Type B pancreatic cell (in vitro differentiated cells): ENCODE data around the gene GBGT1. TPM values are rescaled to one million over a fixed set of nuclear protein-coding genes. Genes with fewer than 3 reads are reported as not detected.

Source experiments
- DNase-seq: peaks from one replicate; pipeline ENCODE4 v3.0.0; 2021; ENCODE audit warnings: mixed read lengths; ENCODE audit not compliant: unreplicated experiment; ENCODE audit errors: extremely low spot score
- H3K27ac Mint-ChIP-seq: 2 replicates; pipeline ENCODE4 v1.8.0; 2021; ENCODE audit warnings: mild to moderate bottlenecking, mixed read lengths
- H3K27me3 Mint-ChIP-seq: 2 replicates; pipeline ENCODE4 v1.8.0; 2021; ENCODE audit warnings: mixed read lengths
- H3K36me3 Mint-ChIP-seq: 2 replicates; pipeline ENCODE4 v1.8.0; 2021; ENCODE audit warnings: mixed read lengths
- H3K4me1 Mint-ChIP-seq: one replicate; pipeline ENCODE4 v1.8.0; 2021; ENCODE audit warnings: mixed read lengths; ENCODE audit not compliant: unreplicated experiment
- H3K4me3 Mint-ChIP-seq: 2 replicates; pipeline ENCODE4 v1.8.0; 2021; ENCODE audit warnings: mild to moderate bottlenecking, mixed read lengths
- H3K9me3 Mint-ChIP-seq: 2 replicates; pipeline ENCODE4 v1.8.0; 2021; ENCODE audit warnings: mixed read lengths
- CTCF ChIP-seq: fragments of 200-600 bp; sonication (generic); conservative IDR thresholded peaks from 2 replicates; pipeline ENCODE4 v1.5.0; 2021; ENCODE audit warnings: antibody characterized with exemption, mild to moderate bottlenecking
- total RNA-seq: library from RNA; stranded (reverse); gene quantifications from 2 replicates; pipeline ENCODE4 v1.2.1, GENCODE V29; 2021; ENCODE audit warnings: low replicate concordance

GBGT1 gene
- total RNA-seq, 1 donor from 2014 or later = 21.0 TPM

GRCh38 chr9:133113949-133114885, 49.5 kb downstream of the GBGT1 start:
- Mint-ChIP-seq H3K27me3 (no peaks in the 10 kb centered on the region), H3K27ac (peak overlapping the region; percentile 81), H3K9me3 (no peaks in the 10 kb centered on the region), H3K36me3 (no peaks in the 10 kb centered on the region), H3K4me1 (peaks cover 26% of the 10 kb centered on the region), H3K4me3 (peak overlapping the region; percentile 34)
- TF ChIP-seq CTCF = no peak
- DNase-seq = no peak

- Mint-ChIP-seq H3K4me1 (peaks cover 17% of the 10 kb centered on the region), H3K27me3 (no peaks in the 10 kb centered on the region), H3K36me3 (no peaks in the 10 kb centered on the region), H3K4me3 (no peak overlapping the region), H3K9me3 (no peaks in the 10 kb centered on the region), H3K27ac (peak overlapping the region; percentile 72)
- DNase-seq = no peak
- no peak for TF ChIP-seq CTCF
Observed at GRCh38 chr9:133113163-133113948, 50.4 kb downstream of the GBGT1 start.

GRCh38 chr9:133112663-133113026, 51.1 kb downstream of the GBGT1 start:
- Mint-ChIP-seq H3K36me3 (peaks cover 2% of the 10 kb centered on the region), H3K4me1 (peaks cover 14% of the 10 kb centered on the region), H3K4me3 (no peak overlapping the region), H3K9me3 (no peaks in the 10 kb centered on the region), H3K27me3 (no peaks in the 10 kb centered on the region), H3K27ac (no peak overlapping the region)
- DNase-seq = no peak
- TF ChIP-seq CTCF = no peak

- H3K4me1 Mint-ChIP-seq = peaks cover 11% of the 10 kb centered on the region
- H3K27me3 Mint-ChIP-seq = no peaks in the 10 kb centered on the region
- no peak overlapping the region for H3K27ac Mint-ChIP-seq
- H3K36me3 Mint-ChIP-seq = peaks cover 3% of the 10 kb centered on the region
- no peak for DNase-seq
- no peak overlapping the region for H3K4me3 Mint-ChIP-seq
- no peak for TF ChIP-seq CTCF
- H3K9me3 Mint-ChIP-seq = no peaks in the 10 kb centered on the region
Observed at GRCh38 chr9:133111808-133112662, 51.7 kb downstream of the GBGT1 start.

- DNase-seq = no peak
- peaks cover 10% of the 10 kb centered on the region for H3K4me1 Mint-ChIP-seq
- no peak overlapping the region for H3K4me3 Mint-ChIP-seq
- no peaks in the 10 kb centered on the region for H3K27me3 Mint-ChIP-seq
- H3K9me3 Mint-ChIP-seq = no peaks in the 10 kb centered on the region
- H3K36me3 Mint-ChIP-seq = peaks cover 6% of the 10 kb centered on the region
- TF ChIP-seq CTCF = no peak
- H3K27ac Mint-ChIP-seq = no peak overlapping the region
Observed at GRCh38 chr9:133109931-133110650, 53.6 kb downstream of the GBGT1 start.
